HEK293 (cell line): ENCODE measurements around the gene TOR4A.

Experiments
- CTCF ChIA-PET: fragments of 350-600 bp; formaldehyde crosslinking; extraction: SDS; loops from one replicate; lab custom pipeline; 2021; ENCODE audit warnings: antibody characterized with exemption; lab: Yijun Ruan, JAX
- POLR2A ChIA-PET: fragments of 300-600 bp; formaldehyde crosslinking; extraction: SDS; loops from one replicate; lab custom pipeline; 2020; ENCODE audit warnings: antibody characterized with exemption, inconsistent platforms; lab: Yijun Ruan, JAX
- H3K27ac ChIP-seq: fragments of 200-500 bp; sonication (Bioruptor generic); 2 replicates; pipeline ENCODE4 v1.5.1; 2014; ENCODE audit warnings: low read depth, low read length, control low read depth, inconsistent platforms; ENCODE audit errors: extremely low read depth
- H3K36me3 ChIP-seq, 2 experiments: fragments of 200-500 bp in 1 of 2; sonication (Bioruptor generic) in 1 of 2; 1 replicate in 1 of 2; 2 replicates in 1 of 2; pipeline ENCODE4 v1.5.1; 2014 to 2017; ENCODE audit warnings: inconsistent platforms in 2 of 2, low read length in 2 of 2; ENCODE audit not compliant: control insufficient read depth in 2 of 2, insufficient read depth in 1 of 2
- H3K4me1 ChIP-seq: fragments of 200-500 bp; sonication (Bioruptor generic); 2 replicates; pipeline ENCODE4 v1.5.1; 2014; ENCODE audit warnings: mild to moderate bottlenecking, low read length, inconsistent platforms; ENCODE audit not compliant: control insufficient read depth, insufficient read depth
- H3K4me3 ChIP-seq: 2 replicates; pipeline ENCODE4 v1.5.1; 2011; ENCODE audit warnings: low read depth, mild to moderate bottlenecking, control low read depth, low read length, moderate library complexity
- H3K9me3 ChIP-seq: fragments of 200-500 bp; sonication (Bioruptor generic); 2 replicates; pipeline ENCODE4 v1.5.1; 2014; ENCODE audit warnings: low read depth, low read length, inconsistent platforms; ENCODE audit not compliant: control insufficient read depth, insufficient read depth
- EGR2 ChIP-seq: fragments of 450-650 bp; formaldehyde crosslinking; IDR thresholded peaks from 2 replicates; pipeline ENCODE4 v1.5.1; 2016; ENCODE audit warnings: low read depth, missing biosample characterization, missing genetic modification characterization
- GLIS1 ChIP-seq: fragments of 450-650 bp; formaldehyde crosslinking; IDR thresholded peaks from 2 replicates; pipeline ENCODE4 v1.5.1; 2016; ENCODE audit warnings: missing biosample characterization, missing genetic modification characterization
- KLF8 ChIP-seq: fragments of 450-650 bp; formaldehyde crosslinking; IDR thresholded peaks from 2 replicates; pipeline ENCODE4 v1.5.1; 2016; ENCODE audit warnings: missing biosample characterization, missing genetic modification characterization
- KLF9 ChIP-seq: fragments of 450-650 bp; formaldehyde crosslinking; IDR thresholded peaks from 2 replicates; pipeline ENCODE4 v1.5.1; 2016; ENCODE audit warnings: missing biosample characterization, missing genetic modification characterization, low read depth
- MZF1 ChIP-seq: fragments of 450-650 bp; formaldehyde crosslinking; IDR thresholded peaks from 2 replicates; pipeline ENCODE4 v1.5.1; 2017; ENCODE audit warnings: missing biosample characterization, missing genetic modification characterization, borderline replicate concordance
- ZFHX2 ChIP-seq: fragments of 450-650 bp; formaldehyde crosslinking; conservative IDR thresholded peaks from 2 replicates; pipeline ENCODE4 v1.5.1; 2016; ENCODE audit warnings: missing biosample characterization, missing genetic modification characterization
- ZFP41 ChIP-seq: fragments of 450-650 bp; formaldehyde crosslinking; IDR thresholded peaks from 2 replicates; pipeline ENCODE4 v1.5.1; 2016; ENCODE audit warnings: missing biosample characterization, missing genetic modification characterization, borderline replicate concordance
- ZFP69B ChIP-seq: fragments of 450-650 bp; formaldehyde crosslinking; IDR thresholded peaks from 2 replicates; pipeline ENCODE4 v1.5.1; 2016; ENCODE audit warnings: missing biosample characterization, missing genetic modification characterization
- ZNF174 ChIP-seq: fragments of 450-650 bp; formaldehyde crosslinking; IDR thresholded peaks from 2 replicates; pipeline ENCODE4 v1.5.0; 2017; ENCODE audit warnings: missing biosample characterization, mild to moderate bottlenecking, missing genetic modification characterization
- ZNF302 ChIP-seq: fragments of 450-650 bp; formaldehyde crosslinking; IDR thresholded peaks from 2 replicates; pipeline ENCODE4 v1.5.1; 2016; ENCODE audit warnings: missing biosample characterization, missing genetic modification characterization, low read depth
- ZNF354C ChIP-seq: fragments of 450-650 bp; formaldehyde crosslinking; IDR thresholded peaks from 2 replicates; pipeline ENCODE4 v1.5.1; 2016; ENCODE audit warnings: missing biosample characterization, missing genetic modification characterization, low read depth, borderline replicate concordance
- ZNF48 ChIP-seq: fragments of 450-650 bp; formaldehyde crosslinking; IDR thresholded peaks from 2 replicates; pipeline ENCODE4 v1.5.1; 2016; ENCODE audit warnings: missing biosample characterization, missing genetic modification characterization
- ZNF560 ChIP-seq: fragments of 450-650 bp; formaldehyde crosslinking; IDR thresholded peaks from 2 replicates; pipeline ENCODE4 v1.5.1; 2017; ENCODE audit warnings: missing biosample characterization, missing genetic modification characterization, borderline replicate concordance
- ZNF658 ChIP-seq: fragments of 450-650 bp; formaldehyde crosslinking; IDR thresholded peaks from 2 replicates; pipeline ENCODE4; 2016; ENCODE audit warnings: missing biosample characterization, missing genetic modification characterization
- ZNF660 ChIP-seq: fragments of 450-650 bp; IDR thresholded peaks from 2 replicates; pipeline ENCODE4 v1.5.1; 2018; ENCODE audit warnings: missing biosample characterization, mild to moderate bottlenecking, missing genetic modification characterization
- ZNF76 ChIP-seq: fragments of 450-650 bp; formaldehyde crosslinking; IDR thresholded peaks from 2 replicates; pipeline ENCODE4; 2016; ENCODE audit warnings: low read depth, missing biosample characterization, missing genetic modification characterization, borderline replicate concordance
- TF ChIP-seq, protein P1 (sequence below): fragments of 450-650 bp; formaldehyde crosslinking; IDR thresholded peaks from 2 replicates; pipeline ENCODE4 v1.5.1; 2017; ENCODE audit warnings: missing biosample characterization, missing genetic modification characterization
- TF ChIP-seq, protein P2 (sequence below): fragments of 450-650 bp; formaldehyde crosslinking; IDR thresholded peaks from 2 replicates; pipeline ENCODE4 v1.5.1; 2016; ENCODE audit warnings: missing biosample characterization, missing genetic modification characterization
- TF ChIP-seq, protein P3 (sequence below): fragments of 450-650 bp; formaldehyde crosslinking; IDR thresholded peaks from 2 replicates; pipeline ENCODE4 v1.5.0; 2017; ENCODE audit warnings: missing biosample characterization, missing genetic modification characterization, borderline replicate concordance
- TF ChIP-seq, protein P4 (sequence below): fragments of 450-650 bp; formaldehyde crosslinking; IDR thresholded peaks from 2 replicates; pipeline ENCODE4 v1.5.1; 2016; ENCODE audit warnings: missing biosample characterization, missing genetic modification characterization

Gene TOR4A

DNA sequence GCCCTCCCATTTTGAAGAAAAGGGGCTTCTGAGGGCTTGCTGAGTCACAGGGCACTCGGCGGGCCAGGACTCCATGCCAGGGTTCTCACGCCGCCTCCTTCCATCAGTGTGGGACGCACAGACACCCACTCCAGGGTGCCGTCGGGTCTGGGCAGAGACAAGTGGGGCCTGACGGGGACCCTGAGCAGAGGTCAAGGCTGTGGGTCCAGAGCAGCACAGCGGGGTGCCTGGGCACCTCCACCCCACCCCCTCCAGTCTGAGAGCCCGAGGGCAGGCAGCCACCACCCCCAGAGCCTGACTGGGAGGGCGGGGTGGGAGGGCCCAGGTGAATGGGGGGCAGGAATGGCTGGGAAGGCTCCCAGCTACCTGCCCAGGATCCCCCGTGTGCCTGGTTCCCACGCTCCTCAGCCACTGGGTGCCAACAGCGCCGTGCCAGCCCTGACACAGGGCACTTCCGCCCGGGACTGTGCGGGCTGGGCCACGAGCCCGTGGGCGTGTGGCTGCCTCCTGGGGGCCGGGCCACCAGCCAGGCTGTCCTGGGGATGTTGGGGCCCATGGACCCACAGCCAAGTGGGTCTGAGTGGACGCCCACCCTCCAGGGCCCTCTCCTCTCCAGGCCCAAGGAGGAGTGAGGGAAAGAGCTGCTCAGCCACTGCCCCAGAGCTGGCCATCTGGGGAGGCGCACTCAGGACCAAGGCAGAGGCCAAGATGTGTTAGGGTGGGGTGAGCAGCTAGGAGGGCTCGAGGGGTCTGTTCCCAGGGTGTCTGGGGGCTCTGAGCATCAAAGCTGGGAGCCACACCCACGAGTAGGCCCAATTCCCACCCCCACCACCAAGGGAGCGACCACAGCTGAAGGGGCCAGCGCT, 34.7 kb downstream of the TOR4A start:
- no peak overlapping the region for H3K27ac ChIP-seq
- no peaks in the 10 kb centered on the region for H3K36me3 ChIP-seq
- ChIA-PET POLR2A (interaction anchor here (0.8 to 5.4 kb wide), 2 partner anchors 11 to 75 kb away, joined by 3 to 40 read pairs; partner anchors contain the start of gene NRARP), CTCF (interaction anchor here (0.7 to 2.1 kb wide), 3 partner anchors 10 to 141 kb away, joined by 3 to 6 read pairs (median 4); partner anchors contain the start of genes EXD3, NOXA1 and NRARP)
- no peaks in the 10 kb centered on the region; the same call in 1 of the 2 replicates for H3K4me1 ChIP-seq
- H3K4me3 ChIP-seq: no peak overlapping the region
- no peak for TF ChIP-seq ZFP69B (tag by site-specific recombination)
- peak; percentile 40 for TF ChIP-seq EGR2 (tag by site-specific recombination)
- TF ChIP-seq, protein P1, sequence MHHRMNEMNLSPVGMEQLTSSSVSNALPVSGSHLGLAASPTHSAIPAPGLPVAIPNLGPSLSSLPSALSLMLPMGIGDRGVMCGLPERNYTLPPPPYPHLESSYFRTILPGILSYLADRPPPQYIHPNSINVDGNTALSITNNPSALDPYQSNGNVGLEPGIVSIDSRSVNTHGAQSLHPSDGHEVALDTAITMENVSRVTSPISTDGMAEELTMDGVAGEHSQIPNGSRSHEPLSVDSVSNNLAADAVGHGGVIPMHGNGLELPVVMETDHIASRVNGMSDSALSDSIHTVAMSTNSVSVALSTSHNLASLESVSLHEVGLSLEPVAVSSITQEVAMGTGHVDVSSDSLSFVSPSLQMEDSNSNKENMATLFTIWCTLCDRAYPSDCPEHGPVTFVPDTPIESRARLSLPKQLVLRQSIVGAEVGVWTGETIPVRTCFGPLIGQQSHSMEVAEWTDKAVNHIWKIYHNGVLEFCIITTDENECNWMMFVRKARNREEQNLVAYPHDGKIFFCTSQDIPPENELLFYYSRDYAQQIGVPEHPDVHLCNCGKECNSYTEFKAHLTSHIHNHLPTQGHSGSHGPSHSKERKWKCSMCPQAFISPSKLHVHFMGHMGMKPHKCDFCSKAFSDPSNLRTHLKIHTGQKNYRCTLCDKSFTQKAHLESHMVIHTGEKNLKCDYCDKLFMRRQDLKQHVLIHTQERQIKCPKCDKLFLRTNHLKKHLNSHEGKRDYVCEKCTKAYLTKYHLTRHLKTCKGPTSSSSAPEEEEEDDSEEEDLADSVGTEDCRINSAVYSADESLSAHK (tag by site-specific recombination): no peak
- TF ChIP-seq, protein P2, sequence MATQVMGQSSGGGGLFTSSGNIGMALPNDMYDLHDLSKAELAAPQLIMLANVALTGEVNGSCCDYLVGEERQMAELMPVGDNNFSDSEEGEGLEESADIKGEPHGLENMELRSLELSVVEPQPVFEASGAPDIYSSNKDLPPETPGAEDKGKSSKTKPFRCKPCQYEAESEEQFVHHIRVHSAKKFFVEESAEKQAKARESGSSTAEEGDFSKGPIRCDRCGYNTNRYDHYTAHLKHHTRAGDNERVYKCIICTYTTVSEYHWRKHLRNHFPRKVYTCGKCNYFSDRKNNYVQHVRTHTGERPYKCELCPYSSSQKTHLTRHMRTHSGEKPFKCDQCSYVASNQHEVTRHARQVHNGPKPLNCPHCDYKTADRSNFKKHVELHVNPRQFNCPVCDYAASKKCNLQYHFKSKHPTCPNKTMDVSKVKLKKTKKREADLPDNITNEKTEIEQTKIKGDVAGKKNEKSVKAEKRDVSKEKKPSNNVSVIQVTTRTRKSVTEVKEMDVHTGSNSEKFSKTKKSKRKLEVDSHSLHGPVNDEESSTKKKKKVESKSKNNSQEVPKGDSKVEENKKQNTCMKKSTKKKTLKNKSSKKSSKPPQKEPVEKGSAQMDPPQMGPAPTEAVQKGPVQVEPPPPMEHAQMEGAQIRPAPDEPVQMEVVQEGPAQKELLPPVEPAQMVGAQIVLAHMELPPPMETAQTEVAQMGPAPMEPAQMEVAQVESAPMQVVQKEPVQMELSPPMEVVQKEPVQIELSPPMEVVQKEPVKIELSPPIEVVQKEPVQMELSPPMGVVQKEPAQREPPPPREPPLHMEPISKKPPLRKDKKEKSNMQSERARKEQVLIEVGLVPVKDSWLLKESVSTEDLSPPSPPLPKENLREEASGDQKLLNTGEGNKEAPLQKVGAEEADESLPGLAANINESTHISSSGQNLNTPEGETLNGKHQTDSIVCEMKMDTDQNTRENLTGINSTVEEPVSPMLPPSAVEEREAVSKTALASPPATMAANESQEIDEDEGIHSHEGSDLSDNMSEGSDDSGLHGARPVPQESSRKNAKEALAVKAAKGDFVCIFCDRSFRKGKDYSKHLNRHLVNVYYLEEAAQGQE (tag by site-specific recombination): no peak
- TF ChIP-seq ZNF174 (tag by site-specific recombination): no peak
- TF ChIP-seq ZNF48 (tag by site-specific recombination): no peak
- TF ChIP-seq, protein P3, sequence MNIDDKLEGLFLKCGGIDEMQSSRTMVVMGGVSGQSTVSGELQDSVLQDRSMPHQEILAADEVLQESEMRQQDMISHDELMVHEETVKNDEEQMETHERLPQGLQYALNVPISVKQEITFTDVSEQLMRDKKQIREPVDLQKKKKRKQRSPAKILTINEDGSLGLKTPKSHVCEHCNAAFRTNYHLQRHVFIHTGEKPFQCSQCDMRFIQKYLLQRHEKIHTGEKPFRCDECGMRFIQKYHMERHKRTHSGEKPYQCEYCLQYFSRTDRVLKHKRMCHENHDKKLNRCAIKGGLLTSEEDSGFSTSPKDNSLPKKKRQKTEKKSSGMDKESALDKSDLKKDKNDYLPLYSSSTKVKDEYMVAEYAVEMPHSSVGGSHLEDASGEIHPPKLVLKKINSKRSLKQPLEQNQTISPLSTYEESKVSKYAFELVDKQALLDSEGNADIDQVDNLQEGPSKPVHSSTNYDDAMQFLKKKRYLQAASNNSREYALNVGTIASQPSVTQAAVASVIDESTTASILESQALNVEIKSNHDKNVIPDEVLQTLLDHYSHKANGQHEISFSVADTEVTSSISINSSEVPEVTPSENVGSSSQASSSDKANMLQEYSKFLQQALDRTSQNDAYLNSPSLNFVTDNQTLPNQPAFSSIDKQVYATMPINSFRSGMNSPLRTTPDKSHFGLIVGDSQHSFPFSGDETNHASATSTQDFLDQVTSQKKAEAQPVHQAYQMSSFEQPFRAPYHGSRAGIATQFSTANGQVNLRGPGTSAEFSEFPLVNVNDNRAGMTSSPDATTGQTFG (tag by site-specific recombination): no peak
- TF ChIP-seq ZFP41: no peak
- TF ChIP-seq GLIS1 (tag by site-specific recombination): peak; percentile 47
- no peak for TF ChIP-seq ZNF354C (tag by site-specific recombination)
- peak; percentile 60; the same call in 1 of the 2 replicates for TF ChIP-seq ZFHX2 (tag by site-specific recombination)
- TF ChIP-seq ZNF660 (tag by site-specific recombination): no peak
- no peak for TF ChIP-seq ZNF76
- no peak for TF ChIP-seq ZNF302 (tag by site-specific recombination)
- no peaks in the 10 kb centered on the region for H3K9me3 ChIP-seq

DNA sequence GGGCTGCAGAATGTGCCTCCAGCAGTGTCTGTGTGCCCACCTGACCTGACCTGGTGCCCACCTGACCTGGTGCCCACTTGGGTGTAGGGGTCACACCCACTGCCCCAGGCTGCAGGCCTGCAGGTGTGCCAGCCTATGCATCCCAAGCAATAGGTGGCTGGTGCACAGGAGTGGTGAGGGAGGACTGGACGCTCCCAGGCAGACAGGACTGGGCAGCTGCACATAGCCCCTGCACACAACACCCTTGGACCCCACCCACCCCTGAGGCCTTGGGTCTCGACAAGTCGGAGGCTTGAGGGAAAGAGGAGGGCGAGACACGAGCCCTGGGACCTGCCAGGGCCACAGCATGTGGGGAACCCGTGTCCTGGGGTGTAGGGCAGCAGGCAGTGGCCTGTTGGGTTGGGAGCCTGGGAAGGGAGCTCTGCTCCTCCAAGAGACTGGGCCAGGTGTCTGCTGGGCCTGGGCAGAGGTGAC, 35.4 kb downstream of the TOR4A start:
- TF ChIP-seq MZF1 (tag by site-specific recombination) (no peak), KLF8 (no peak), KLF9 (tag by site-specific recombination) (peak; percentile 38; the same call in 1 of the 2 replicates), ZNF560 (tag by site-specific recombination) (no peak), ZNF658 (tag by site-specific recombination) (no peak)
- TF ChIP-seq, protein P4, sequence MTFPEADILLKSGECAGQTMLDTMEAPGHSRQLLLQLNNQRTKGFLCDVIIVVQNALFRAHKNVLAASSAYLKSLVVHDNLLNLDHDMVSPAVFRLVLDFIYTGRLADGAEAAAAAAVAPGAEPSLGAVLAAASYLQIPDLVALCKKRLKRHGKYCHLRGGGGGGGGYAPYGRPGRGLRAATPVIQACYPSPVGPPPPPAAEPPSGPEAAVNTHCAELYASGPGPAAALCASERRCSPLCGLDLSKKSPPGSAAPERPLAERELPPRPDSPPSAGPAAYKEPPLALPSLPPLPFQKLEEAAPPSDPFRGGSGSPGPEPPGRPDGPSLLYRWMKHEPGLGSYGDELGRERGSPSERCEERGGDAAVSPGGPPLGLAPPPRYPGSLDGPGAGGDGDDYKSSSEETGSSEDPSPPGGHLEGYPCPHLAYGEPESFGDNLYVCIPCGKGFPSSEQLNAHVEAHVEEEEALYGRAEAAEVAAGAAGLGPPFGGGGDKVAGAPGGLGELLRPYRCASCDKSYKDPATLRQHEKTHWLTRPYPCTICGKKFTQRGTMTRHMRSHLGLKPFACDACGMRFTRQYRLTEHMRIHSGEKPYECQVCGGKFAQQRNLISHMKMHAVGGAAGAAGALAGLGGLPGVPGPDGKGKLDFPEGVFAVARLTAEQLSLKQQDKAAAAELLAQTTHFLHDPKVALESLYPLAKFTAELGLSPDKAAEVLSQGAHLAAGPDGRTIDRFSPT: peak; percentile 61; the same call in 1 of the 2 replicates
- no peak overlapping the region for H3K27ac ChIP-seq
- no peak overlapping the region for H3K4me3 ChIP-seq
- H3K36me3 ChIP-seq: no peaks in the 10 kb centered on the region
- H3K9me3 ChIP-seq: no peaks in the 10 kb centered on the region
- H3K4me1 ChIP-seq: no peaks in the 10 kb centered on the region; the same call in 1 of the 2 replicates
- ChIA-PET CTCF (interaction anchor here (0.7 to 2.1 kb wide), 3 partner anchors 11 to 110 kb away, joined by 4 to 6 read pairs (median 5); partner anchors contain the start of genes EXD3, NOXA1 and NRARP), POLR2A (interaction anchor here (0.8 to 5.4 kb wide), 2 partner anchors 11 to 74 kb away, joined by 3 to 40 read pairs; partner anchors contain the start of gene NRARP)
